ENCODE measurements around the gene TRAF1.
"Not testable (repeated sequence)": the region's sequence is repeated elsewhere in the genome, so short reads cannot be mapped to it uniquely, and the experiment has no call there.

Gene TRAF1

GRCh38 chr9:120971938-120972337, 45.3 kb upstream of the TRAF1 start:
- Histone ChIP-seq H3K4me3 (ENCODE audit: low read length, poor library complexity, severe bottlenecking) (no peak overlapping the region), H3K79me2 (ENCODE audit: insufficient read depth, low read length) (no peaks in the 10 kb centered on the region), H3K4me1 (ENCODE audit: insufficient read depth, low read length, poor library complexity, severe bottlenecking) (peaks cover 40% of the 10 kb centered on the region), H3K9me3 (ENCODE audit: insufficient read depth, low read depth, low read length) (no peaks in the 10 kb centered on the region), H2AFZ (ENCODE audit: low read length) (0 out of 2 replicates have a peak overlapping the region, but pooled peaks have one; percentile 9), H3K9me2 (replicated peaks; ENCODE audit: low read depth, low read length) (no peaks in the 10 kb centered on the region), H3K4me2 (ENCODE audit: low read depth, low read length, poor library complexity, severe bottlenecking) (no peak overlapping the region), H4K20me1 (ENCODE audit: insufficient read depth, low read length, poor library complexity, severe bottlenecking) (no peaks in the 10 kb centered on the region), H3K36me3 (ENCODE audit: insufficient read depth, low read length) (no peaks in the 10 kb centered on the region), H3K27me3 (ENCODE audit: insufficient read depth, low read length, poor library complexity, severe bottlenecking) (no peaks in the 10 kb centered on the region), H3F3A (ENCODE audit: low read depth) (0 out of 2 replicates have a peak, but pooled peaks cover 8% of the 10 kb centered on the region), H3K9ac (ENCODE audit: low read depth, low read length, poor library complexity, severe bottlenecking) (no peak overlapping the region)
- TF ChIP-seq, protein P1, sequence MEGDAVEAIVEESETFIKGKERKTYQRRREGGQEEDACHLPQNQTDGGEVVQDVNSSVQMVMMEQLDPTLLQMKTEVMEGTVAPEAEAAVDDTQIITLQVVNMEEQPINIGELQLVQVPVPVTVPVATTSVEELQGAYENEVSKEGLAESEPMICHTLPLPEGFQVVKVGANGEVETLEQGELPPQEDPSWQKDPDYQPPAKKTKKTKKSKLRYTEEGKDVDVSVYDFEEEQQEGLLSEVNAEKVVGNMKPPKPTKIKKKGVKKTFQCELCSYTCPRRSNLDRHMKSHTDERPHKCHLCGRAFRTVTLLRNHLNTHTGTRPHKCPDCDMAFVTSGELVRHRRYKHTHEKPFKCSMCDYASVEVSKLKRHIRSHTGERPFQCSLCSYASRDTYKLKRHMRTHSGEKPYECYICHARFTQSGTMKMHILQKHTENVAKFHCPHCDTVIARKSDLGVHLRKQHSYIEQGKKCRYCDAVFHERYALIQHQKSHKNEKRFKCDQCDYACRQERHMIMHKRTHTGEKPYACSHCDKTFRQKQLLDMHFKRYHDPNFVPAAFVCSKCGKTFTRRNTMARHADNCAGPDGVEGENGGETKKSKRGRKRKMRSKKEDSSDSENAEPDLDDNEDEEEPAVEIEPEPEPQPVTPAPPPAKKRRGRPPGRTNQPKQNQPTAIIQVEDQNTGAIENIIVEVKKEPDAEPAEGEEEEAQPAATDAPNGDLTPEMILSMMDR (conservative IDR thresholded peaks at IDR 0.05; ENCODE audit: low read length): no peak

GRCh38 chr9:120971471-120971870, 44.9 kb upstream of the TRAF1 start:
- not testable (repeated sequence) for H4K20me1 ChIP-seq (ENCODE audit: insufficient read depth, low read length, poor library complexity, severe bottlenecking); H3K79me2 ChIP-seq (ENCODE audit: insufficient read depth, low read length); H3K36me3 ChIP-seq (ENCODE audit: insufficient read depth, low read length); H3K4me2 ChIP-seq (ENCODE audit: low read depth, low read length, poor library complexity, severe bottlenecking); H2AFZ ChIP-seq (ENCODE audit: low read length); H3K9ac ChIP-seq (ENCODE audit: low read depth, low read length, poor library complexity, severe bottlenecking); H3K9me3 ChIP-seq (ENCODE audit: insufficient read depth, low read depth, low read length); H3K27me3 ChIP-seq (ENCODE audit: insufficient read depth, low read length, poor library complexity, severe bottlenecking); H3K9me2 ChIP-seq (replicated peaks; ENCODE audit: low read depth, low read length); H3K4me3 ChIP-seq (ENCODE audit: low read length, poor library complexity, severe bottlenecking); H3F3A ChIP-seq (ENCODE audit: low read depth)
- H3K4me1 ChIP-seq (ENCODE audit: insufficient read depth, low read length, poor library complexity, severe bottlenecking): peaks cover 35% of the 10 kb centered on the region

DNA sequence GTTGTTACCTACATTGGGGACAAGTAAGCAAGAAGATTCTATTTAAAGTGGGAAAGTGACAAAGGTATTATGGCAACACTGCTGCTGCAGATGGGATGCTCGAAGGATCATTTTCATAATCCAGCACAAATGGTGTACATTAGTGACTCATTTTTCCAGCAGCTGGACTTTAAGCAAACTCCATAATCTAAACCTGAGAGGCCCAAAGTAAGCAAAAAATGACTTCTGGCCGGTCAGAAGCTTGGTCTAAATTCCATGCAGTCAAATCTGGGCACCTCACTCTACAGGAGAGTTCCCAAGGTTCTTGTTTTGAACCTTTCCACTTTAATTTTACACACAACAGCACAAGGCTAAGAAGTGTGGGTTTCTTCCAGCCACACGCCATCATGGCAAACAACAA, 43.6 kb upstream of the TRAF1 start:
- H3K9me3 ChIP-seq (ENCODE audit: insufficient read depth, low read depth, low read length): no peaks in the 10 kb centered on the region
- TF ChIP-seq EZH2phosphoT487 (IDR thresholded peaks at IDR 0.05; ENCODE audit: borderline replicate concordance): no peak
- TF ChIP-seq, protein P1 (conservative IDR thresholded peaks at IDR 0.05; ENCODE audit: low read length): no peak
- H3F3A ChIP-seq (ENCODE audit: low read depth): 0 out of 2 replicates have a peak, but pooled peaks cover 2% of the 10 kb centered on the region
- peaks cover 23% of the 10 kb centered on the region for H3K4me1 ChIP-seq (ENCODE audit: insufficient read depth, low read length, poor library complexity, severe bottlenecking)
- H3K27me3 ChIP-seq (ENCODE audit: insufficient read depth, low read length, poor library complexity, severe bottlenecking): no peaks in the 10 kb centered on the region
- H3K9ac ChIP-seq (ENCODE audit: low read depth, low read length, poor library complexity, severe bottlenecking): no peak overlapping the region
- no peaks in the 10 kb centered on the region for H3K79me2 ChIP-seq (ENCODE audit: insufficient read depth, low read length)
- no peaks in the 10 kb centered on the region for H4K20me1 ChIP-seq (ENCODE audit: insufficient read depth, low read length, poor library complexity, severe bottlenecking)
- no peak overlapping the region for H3K4me3 ChIP-seq (ENCODE audit: low read length, poor library complexity, severe bottlenecking)
- H2AFZ ChIP-seq (ENCODE audit: low read length): peak overlapping the region; percentile 34; the same call in 1 of the 2 replicates
- no peak overlapping the region for H3K4me2 ChIP-seq (ENCODE audit: low read depth, low read length, poor library complexity, severe bottlenecking)
- H3K36me3 ChIP-seq (ENCODE audit: insufficient read depth, low read length): no peaks in the 10 kb centered on the region
- H3K9me2 ChIP-seq (replicated peaks; ENCODE audit: low read depth, low read length): no peaks in the 10 kb centered on the region

GRCh38 chr9:120966013-120966369, 39.4 kb upstream of the TRAF1 start:
- H3F3A ChIP-seq (ENCODE audit: low read depth): no peaks in the 10 kb centered on the region
- H3K9ac ChIP-seq (ENCODE audit: low read depth, low read length, poor library complexity, severe bottlenecking): no peak overlapping the region
- H3K9me3 ChIP-seq (ENCODE audit: insufficient read depth, low read depth, low read length): no peaks in the 10 kb centered on the region
- H3K36me3 ChIP-seq (ENCODE audit: insufficient read depth, low read length): no peaks in the 10 kb centered on the region
- H4K20me1 ChIP-seq (ENCODE audit: insufficient read depth, low read length, poor library complexity, severe bottlenecking): no peaks in the 10 kb centered on the region
- H3K4me2 ChIP-seq (ENCODE audit: low read depth, low read length, poor library complexity, severe bottlenecking): no peak overlapping the region
- H3K9me2 ChIP-seq (replicated peaks; ENCODE audit: low read depth, low read length): no peaks in the 10 kb centered on the region
- H3K27me3 ChIP-seq (ENCODE audit: insufficient read depth, low read length, poor library complexity, severe bottlenecking): no peaks in the 10 kb centered on the region
- H3K4me3 ChIP-seq (ENCODE audit: low read length, poor library complexity, severe bottlenecking): no peak overlapping the region
- H3K4me1 ChIP-seq (ENCODE audit: insufficient read depth, low read length, poor library complexity, severe bottlenecking): no peaks in the 10 kb centered on the region
- TF ChIP-seq, protein P1 (conservative IDR thresholded peaks at IDR 0.05; ENCODE audit: low read length): no peak
- no peak for TF ChIP-seq EZH2phosphoT487 (IDR thresholded peaks at IDR 0.05; ENCODE audit: borderline replicate concordance)
- H3K79me2 ChIP-seq (ENCODE audit: insufficient read depth, low read length): no peaks in the 10 kb centered on the region
- no peak overlapping the region for H2AFZ ChIP-seq (ENCODE audit: low read length)
